SU-DHL-6 (cell line): ENCODE measurements around the gene CNTN4.

Source experiments
- H2AFZ ChIP-seq: fragments of 200-600 bp; sonication (generic); 2 replicates; pipeline ENCODE4 v1.6.1; 2014; ENCODE audit warnings: low read depth, mild to moderate bottlenecking, moderate library complexity, mixed read lengths, antibody characterized with exemption, low read length; ENCODE audit not compliant: severe bottlenecking
- H3F3A ChIP-seq: fragments of 200-600 bp; shearing (Covaris generic); 2 replicates; pipeline ENCODE4 v1.6.0; 2016; ENCODE audit warnings: antibody characterized with exemption, mild to moderate bottlenecking; ENCODE audit not compliant: insufficient read depth
- H3K27ac ChIP-seq: fragments of 200-600 bp; sonication (generic); 2 replicates; pipeline ENCODE4 v1.5.1; 2016; ENCODE audit warnings: low read depth, mild to moderate bottlenecking, low read length, moderate library complexity, mixed read lengths
- H3K27me3 ChIP-seq: fragments of 200-600 bp; sonication (generic), shearing (Covaris generic); 2 replicates; pipeline ENCODE4 v1.6.0; 2014; ENCODE audit warnings: mild to moderate bottlenecking, low read length
- H3K36me3 ChIP-seq: fragments of 200-600 bp; sonication (generic); 2 replicates; pipeline ENCODE4 v1.6.1; 2014; ENCODE audit warnings: mild to moderate bottlenecking, low read length, mixed read lengths
- H3K4me2 ChIP-seq: fragments of 300-600, 200-600 bp; shearing (Covaris generic), sonication (generic); 2 replicates; pipeline ENCODE4 v1.6.0; 2014; ENCODE audit warnings: low read length, low read depth, mild to moderate bottlenecking; ENCODE audit not compliant: poor library complexity, severe bottlenecking
- H3K4me3 ChIP-seq: fragments of 200-600 bp; sonication (generic); 2 replicates; pipeline ENCODE4 v1.5.1; 2014; ENCODE audit warnings: antibody characterized with exemption, low read length, mild to moderate bottlenecking, mixed read lengths; ENCODE audit not compliant: insufficient read depth, poor library complexity, severe bottlenecking
- H3K79me2 ChIP-seq: fragments of 200-600 bp; sonication (generic); 2 replicates; pipeline ENCODE4 v1.6.1; 2014; ENCODE audit warnings: mild to moderate bottlenecking, low read length, moderate library complexity; ENCODE audit not compliant: insufficient read depth
- H3K9ac ChIP-seq: fragments of 200-600 bp; sonication (generic); 2 replicates; pipeline ENCODE4 v1.7.0; 2014; ENCODE audit warnings: mild to moderate bottlenecking, low read length
- H3K9me2 ChIP-seq: fragments of 200-600 bp; sonication (generic); replicated peaks from 2 replicates; pipeline ENCODE4 v1.6.1; 2014; ENCODE audit warnings: low read length; ENCODE audit not compliant: insufficient read depth
- H3K9me3 ChIP-seq: fragments of 200-600 bp; sonication (generic); 2 replicates; pipeline ENCODE4 v1.6.1; 2014; ENCODE audit warnings: low read length, mixed read lengths; ENCODE audit not compliant: insufficient read depth
- H4K20me1 ChIP-seq: fragments of 200-600 bp; sonication (generic); 2 replicates; pipeline ENCODE4 v1.6.1; 2014; ENCODE audit warnings: low read depth, mild to moderate bottlenecking, antibody characterized with exemption, low read length, moderate library complexity, mixed read lengths
- CTCF ChIP-seq: fragments of 200-600 bp; sonication (generic); IDR thresholded peaks from one replicate; pipeline ENCODE4 v1.5.1; 2017; ENCODE audit warnings: antibody characterized with exemption, mild to moderate bottlenecking, low read length, moderate library complexity; ENCODE audit not compliant: insufficient read depth, poor library complexity, severe bottlenecking
- EZH2phosphoT487 ChIP-seq: fragments of 200-600 bp; sonication (generic), shearing (Covaris generic); conservative IDR thresholded peaks from 2 replicates; pipeline ENCODE4 v1.6.1; 2018; ENCODE audit warnings: mild to moderate bottlenecking, antibody characterized with exemption, low read length, moderate library complexity, mixed read lengths

The CNTN4 gene

DNA sequence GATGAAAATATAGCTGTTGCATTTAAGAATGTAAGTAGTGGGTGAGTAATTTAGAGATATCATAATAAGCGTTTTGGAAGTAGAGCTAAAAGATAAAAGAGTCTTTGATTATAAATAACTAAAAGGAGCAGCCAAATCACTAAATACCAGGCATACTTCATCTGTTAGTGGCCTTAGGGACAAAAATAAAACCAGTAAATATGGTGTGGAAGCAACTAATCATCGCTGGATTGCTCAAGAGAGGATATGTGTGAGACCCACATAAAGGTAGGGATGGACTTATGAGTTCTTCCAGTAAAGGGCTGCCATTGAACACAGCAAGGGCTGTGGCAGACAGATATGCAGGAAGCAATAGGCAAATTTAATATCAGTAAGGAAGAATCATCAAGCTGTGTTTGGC is 356.2 kb downstream of the CNTN4 start:
- H2AFZ ChIP-seq = no peak overlapping the region
- no peak overlapping the region for H3K4me3 ChIP-seq
- TF ChIP-seq CTCF (no peak), EZH2phosphoT487 (no peak)
- H3K27ac ChIP-seq = no peak overlapping the region
- no peaks in the 10 kb centered on the region for H4K20me1 ChIP-seq
- no peaks in the 10 kb centered on the region for H3K9me3 ChIP-seq
- no peaks in the 10 kb centered on the region for H3K27me3 ChIP-seq
- no peak overlapping the region for H3K9ac ChIP-seq
- H3K9me2 ChIP-seq = no peaks in the 10 kb centered on the region
- no peaks in the 10 kb centered on the region for H3K36me3 ChIP-seq
- H3K4me2 ChIP-seq = no peak overlapping the region
- no peaks in the 10 kb centered on the region for H3F3A ChIP-seq
- H3K79me2 ChIP-seq = no peaks in the 10 kb centered on the region

DNA sequence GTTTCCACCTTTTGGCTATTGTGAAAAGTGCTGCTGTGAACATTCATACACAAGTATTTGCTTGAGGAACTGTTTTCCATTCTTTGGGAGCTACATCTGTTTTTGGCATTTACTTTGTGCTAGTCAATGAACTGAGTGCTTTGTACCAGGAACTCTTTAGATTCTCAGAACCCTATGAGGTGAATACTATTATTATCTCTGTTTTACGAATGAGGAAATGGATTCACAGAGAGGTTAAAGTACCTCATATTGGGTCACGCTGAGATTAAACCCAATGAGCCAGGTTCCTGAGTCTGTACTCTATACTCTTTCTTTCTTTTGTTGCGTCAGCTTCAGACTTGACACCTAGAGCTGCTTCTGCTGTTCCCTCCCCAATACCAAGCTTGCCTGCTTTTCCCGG is 358.1 kb downstream of the CNTN4 start:
- no peak overlapping the region for H3K27ac ChIP-seq
- H3K4me2 ChIP-seq = no peak overlapping the region
- H3K36me3 ChIP-seq = no peaks in the 10 kb centered on the region
- no peaks in the 10 kb centered on the region for H3K9me2 ChIP-seq
- H3K79me2 ChIP-seq = no peaks in the 10 kb centered on the region
- H4K20me1 ChIP-seq = no peaks in the 10 kb centered on the region
- no peaks in the 10 kb centered on the region for H3K27me3 ChIP-seq
- no peak for TF ChIP-seq CTCF
- TF ChIP-seq EZH2phosphoT487 = no peak
- no peaks in the 10 kb centered on the region for H3K9me3 ChIP-seq
- no peak overlapping the region for H3K4me3 ChIP-seq
- no peak overlapping the region for H2AFZ ChIP-seq
- H3K9ac ChIP-seq = no peak overlapping the region
- no peaks in the 10 kb centered on the region for H3F3A ChIP-seq

DNA sequence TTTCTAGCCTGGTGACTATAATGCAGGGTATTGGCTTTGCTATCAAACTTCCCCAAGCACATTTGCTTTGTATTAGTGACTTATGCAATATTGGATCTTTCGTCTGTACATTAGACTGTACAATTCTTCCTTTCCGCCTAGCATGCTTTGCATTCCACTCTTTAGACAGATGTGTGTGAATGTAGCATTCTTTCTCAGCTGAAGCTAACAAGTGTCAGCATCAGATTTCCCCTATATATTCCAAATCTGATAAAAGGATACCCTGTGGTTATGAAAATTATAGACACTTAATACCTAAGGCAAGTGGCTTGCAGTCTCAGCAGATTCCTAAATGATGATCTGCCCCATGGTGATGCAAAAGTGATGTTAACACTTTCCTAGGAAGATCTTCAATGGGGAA is 360.1 kb downstream of the CNTN4 start:
- H4K20me1 ChIP-seq = no peaks in the 10 kb centered on the region
- no peaks in the 10 kb centered on the region for H3K36me3 ChIP-seq
- H2AFZ ChIP-seq = no peak overlapping the region
- no peaks in the 10 kb centered on the region for H3K79me2 ChIP-seq
- no peak overlapping the region for H3K27ac ChIP-seq
- no peak for TF ChIP-seq CTCF
- TF ChIP-seq EZH2phosphoT487 = no peak
- H3K9me2 ChIP-seq = no peaks in the 10 kb centered on the region
- H3F3A ChIP-seq = no peaks in the 10 kb centered on the region
- H3K9me3 ChIP-seq = no peaks in the 10 kb centered on the region
- H3K27me3 ChIP-seq = no peaks in the 10 kb centered on the region
- no peak overlapping the region for H3K9ac ChIP-seq
- no peak overlapping the region for H3K4me2 ChIP-seq
- no peak overlapping the region for H3K4me3 ChIP-seq

GRCh38 chr3:2465842-2466241 is 367.2 kb downstream of the CNTN4 start:
- no peak overlapping the region for H2AFZ ChIP-seq
- H3K9me3 ChIP-seq = no peaks in the 10 kb centered on the region
- H3F3A ChIP-seq = no peaks in the 10 kb centered on the region
- H3K79me2 ChIP-seq = no peaks in the 10 kb centered on the region
- H3K36me3 ChIP-seq = no peaks in the 10 kb centered on the region
- H3K9me2 ChIP-seq = no peaks in the 10 kb centered on the region
- H3K4me3 ChIP-seq = no peak overlapping the region
- H3K9ac ChIP-seq = no peak overlapping the region
- H3K4me2 ChIP-seq = no peak overlapping the region
- H3K27me3 ChIP-seq = no peaks in the 10 kb centered on the region
- no peak for TF ChIP-seq CTCF
- TF ChIP-seq EZH2phosphoT487 = no peak
- H4K20me1 ChIP-seq = no peaks in the 10 kb centered on the region
- no peak overlapping the region for H3K27ac ChIP-seq
